GM18858 (cell line): ENCODE measurements around the gene TENM3.

Source experiments
- ATAC-seq: cut with Tn5 transposase; IDR thresholded peaks from one replicate; pipeline ENCODE4 v1.9.1; 2021; ENCODE audit not compliant: unreplicated experiment

TENM3 gene

GRCh38 chr4:182705389-182705788, 462.2 kb downstream of the TENM3 start:
- no peak for ATAC-seq

- no peak for ATAC-seq
Observed at GRCh38 chr4:182711211-182711610, 468.0 kb downstream of the TENM3 start.

GRCh38 chr4:182715548-182715947, 472.3 kb downstream of the TENM3 start:
- ATAC-seq = no peak

DNA sequence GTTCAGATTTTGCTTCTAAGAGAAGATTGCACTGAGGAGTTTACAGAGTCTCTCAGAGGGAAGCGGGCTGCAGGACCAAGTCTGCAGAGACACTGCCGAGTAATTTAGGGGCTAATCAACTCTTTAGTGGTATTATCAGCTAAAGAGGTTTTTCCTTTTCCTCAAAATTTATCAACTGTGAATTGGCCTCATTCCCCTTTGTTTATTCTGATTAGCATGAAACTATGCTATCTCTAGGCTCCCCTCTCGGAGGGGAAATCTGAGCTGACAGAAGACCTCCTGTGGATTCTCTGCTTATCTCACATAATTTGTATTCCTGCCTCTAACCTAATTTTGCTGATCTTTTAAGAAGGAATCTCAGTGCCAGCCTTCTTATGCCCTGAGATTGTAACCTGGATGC, 473.0 kb downstream of the TENM3 start:
- ATAC-seq = no peak

DNA sequence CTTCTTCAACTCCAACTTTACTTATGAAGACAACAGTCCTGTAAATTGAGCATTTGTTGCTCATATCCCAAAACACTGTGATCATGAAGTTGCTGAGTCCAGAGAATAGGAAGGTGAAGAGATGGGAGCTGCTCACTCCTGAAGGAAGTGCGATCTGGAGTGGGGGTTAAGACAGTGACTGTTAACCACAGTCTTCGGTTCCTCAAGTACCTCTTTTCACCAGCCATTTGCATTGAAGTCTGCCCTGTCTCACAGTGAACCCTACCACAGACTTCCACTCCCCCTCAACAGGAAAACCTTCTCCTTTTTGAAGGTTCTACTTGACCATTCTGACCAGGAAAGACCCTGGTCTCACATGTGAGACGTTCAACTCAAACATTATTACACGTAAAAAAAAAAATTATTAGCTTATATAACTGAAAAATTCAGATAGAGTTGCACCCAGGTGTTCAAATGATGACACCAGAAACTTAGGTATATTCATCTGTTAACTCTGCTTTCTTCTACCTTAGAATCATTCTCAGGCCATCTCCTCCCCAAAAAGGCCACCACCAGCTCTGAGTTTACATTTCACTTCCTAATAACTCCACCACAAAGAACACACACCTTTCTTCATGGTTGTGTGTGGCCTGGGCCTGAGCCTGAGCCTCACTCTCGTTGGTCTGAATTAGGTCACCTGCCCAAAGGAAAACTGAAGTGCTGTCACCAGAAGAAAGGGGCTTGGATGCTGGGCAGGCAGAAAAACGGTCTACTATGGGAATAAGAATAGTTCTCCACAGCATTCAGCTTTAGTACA, 474.8 kb downstream of the TENM3 start:
- ATAC-seq = peak; percentile 69

DNA sequence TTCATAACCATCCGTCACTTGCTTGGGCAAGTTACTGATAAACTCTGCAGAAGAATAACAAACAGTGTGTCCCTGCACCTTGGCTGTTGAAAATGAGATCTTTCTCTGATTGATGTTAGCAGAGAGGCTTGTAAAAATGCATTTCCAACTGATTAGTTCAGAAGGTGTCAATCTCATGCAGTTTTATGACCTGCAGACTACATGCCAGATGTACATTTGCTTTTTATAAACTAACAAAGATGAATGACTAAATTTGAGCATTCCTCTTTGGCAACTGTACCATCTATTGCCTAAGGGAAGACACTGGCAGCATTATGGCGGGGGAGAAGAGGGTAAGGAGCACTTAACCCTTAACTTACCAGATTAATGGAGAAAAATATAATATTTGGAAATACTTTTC, 481.2 kb downstream of the TENM3 start:
- ATAC-seq = no peak

- no peak for ATAC-seq
Observed at GRCh38 chr4:182729516-182729915, 486.3 kb downstream of the TENM3 start.

- ATAC-seq = no peak
Observed at GRCh38 chr4:182730791-182731190, 487.6 kb downstream of the TENM3 start.

GRCh38 chr4:182736207-182736606, 493.0 kb downstream of the TENM3 start:
- ATAC-seq = no peak

DNA sequence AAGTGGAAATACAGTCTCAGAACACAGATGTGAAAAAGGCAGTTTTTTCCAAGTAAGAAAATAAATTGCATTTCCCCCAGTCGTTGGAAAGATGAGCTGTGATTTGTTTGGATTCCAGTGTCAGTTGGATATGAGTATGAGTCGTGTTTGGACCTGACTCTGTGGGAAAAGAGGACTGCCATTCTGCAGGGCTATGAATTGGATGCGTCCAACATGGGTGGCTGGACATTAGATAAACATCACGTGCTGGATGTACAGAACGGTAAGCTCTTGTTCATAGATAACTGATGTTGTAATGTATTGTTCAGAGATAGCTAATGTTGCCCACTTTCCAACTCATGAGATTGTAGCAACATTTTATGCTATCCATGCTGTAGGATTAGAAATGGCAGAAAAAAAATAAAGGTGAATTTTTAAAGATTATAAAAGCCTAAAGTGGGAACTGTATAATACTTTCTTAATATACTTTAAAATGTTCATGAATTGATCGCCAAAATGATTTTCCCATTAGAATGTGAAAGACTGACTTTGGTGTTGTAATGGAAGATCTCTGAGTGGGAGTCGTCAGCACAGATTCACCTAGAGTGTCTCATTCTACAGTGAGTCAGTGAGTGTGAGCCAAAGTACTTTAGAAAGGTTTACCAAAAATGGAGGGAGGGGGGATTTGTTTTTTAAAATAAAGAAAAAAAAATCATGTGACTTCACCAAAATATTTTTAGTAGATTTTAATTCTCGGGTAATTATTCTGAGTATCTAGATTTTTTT, 495.3 kb downstream of the TENM3 start:
- ATAC-seq = no peak

GRCh38 chr4:182740256-182740655, 497.1 kb downstream of the TENM3 start:
- ATAC-seq = no peak

- ATAC-seq = no peak
Observed at GRCh38 chr4:182741054-182741453, 497.9 kb downstream of the TENM3 start.

GRCh38 chr4:182741914-182742313, 498.7 kb downstream of the TENM3 start:
- no peak for ATAC-seq

DNA sequence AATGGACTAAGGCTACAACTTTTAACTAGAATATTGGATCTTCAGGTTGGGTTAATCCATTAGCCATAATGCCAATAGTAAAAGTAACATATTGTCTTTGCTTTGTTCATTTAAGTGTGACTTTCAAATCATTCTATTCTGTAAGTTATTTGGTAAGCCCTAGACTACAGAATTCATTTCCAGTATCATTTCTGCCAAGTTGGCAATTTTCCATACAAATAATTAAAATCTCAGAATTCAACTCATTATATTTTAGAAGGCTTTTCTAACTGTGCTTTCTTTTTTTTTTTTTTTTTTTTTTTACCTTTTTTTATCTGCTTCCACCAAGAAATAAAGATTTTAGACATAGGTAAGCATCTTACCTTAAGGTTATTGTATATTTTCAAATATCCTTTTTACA, 500.6 kb downstream of the TENM3 start:
- ATAC-seq = no peak

- no peak for ATAC-seq
Observed at GRCh38 chr4:182745237-182745636, 502.0 kb downstream of the TENM3 start.

- ATAC-seq = no peak
Observed at GRCh38 chr4:182746876-182747275, 503.7 kb downstream of the TENM3 start.

- no peak for ATAC-seq
Observed at GRCh38 chr4:182748283-182748682, 505.1 kb downstream of the TENM3 start.

GRCh38 chr4:182748949-182749348, 505.7 kb downstream of the TENM3 start:
- no peak for ATAC-seq

DNA sequence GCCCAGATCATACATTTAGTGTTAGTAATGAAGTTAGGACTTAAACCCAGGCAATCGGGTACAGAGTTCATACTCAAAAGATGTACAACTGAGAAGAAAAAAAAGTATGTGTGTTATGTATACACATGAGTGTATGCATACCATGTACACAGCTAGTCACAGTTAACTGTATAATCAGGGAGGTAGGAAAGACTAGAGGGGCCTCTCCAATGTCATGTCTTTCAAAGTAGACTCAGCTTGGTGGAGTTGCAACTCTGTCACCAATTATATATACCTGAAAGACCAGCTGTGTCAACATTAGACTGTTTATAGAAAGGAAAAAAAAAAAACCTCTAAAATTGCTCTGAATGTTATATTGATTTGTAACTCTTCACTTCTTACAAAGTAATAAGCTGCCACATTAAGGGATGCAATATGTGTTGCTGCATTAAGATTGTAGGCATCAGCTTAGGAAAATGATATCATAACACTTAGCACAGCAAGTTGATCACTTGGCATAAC, 506.5 kb downstream of the TENM3 start:
- no peak for ATAC-seq

DNA sequence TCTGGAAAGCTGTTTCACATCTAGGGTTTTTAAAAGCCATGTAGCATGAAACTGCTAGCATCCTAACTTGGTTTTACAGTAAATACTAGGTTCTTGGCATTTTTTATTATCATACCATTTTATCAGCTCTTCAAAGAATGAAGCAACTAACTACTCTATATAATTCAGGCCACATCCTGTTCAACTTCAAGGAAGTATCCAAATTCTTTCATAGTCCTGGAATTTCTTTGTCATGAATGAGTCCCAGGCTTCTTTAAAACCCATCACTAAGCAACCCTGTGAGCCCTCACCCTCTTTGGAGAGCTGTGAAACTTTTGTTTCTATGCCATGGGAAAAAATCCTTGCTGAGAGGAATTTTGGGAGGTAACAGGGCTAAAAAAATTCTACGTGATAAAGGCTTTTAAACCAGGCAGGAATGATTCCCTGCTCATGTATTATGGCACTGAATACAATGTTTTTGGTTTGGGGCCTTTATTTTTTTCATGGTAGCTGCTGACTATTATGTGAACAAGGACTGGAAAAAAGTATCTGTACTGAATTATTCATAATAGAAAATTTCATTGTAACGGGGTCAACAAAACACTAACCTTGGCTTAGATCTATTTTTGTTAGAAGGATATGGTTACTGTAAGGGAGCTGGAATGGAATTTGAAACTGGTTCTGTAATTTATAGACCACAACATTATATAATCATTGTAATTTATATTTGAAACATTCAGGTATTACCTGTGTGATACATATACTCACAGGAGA, 509.1 kb downstream of the TENM3 start:
- ATAC-seq = no peak

- ATAC-seq = no peak
Observed at GRCh38 chr4:182754895-182755294, 511.7 kb downstream of the TENM3 start.
